Stimulated activated CD8-positive, alpha-beta memory T cell treated with anti-CD3 and anti-CD28 coated beads, Interleukin-4, amount 100 ng/mL, for 24 hours (primary cell): ENCODE results near the gene UBAP1L.
"Not testable (repeated sequence)": the region's sequence is repeated elsewhere in the genome, so short reads cannot be mapped to it uniquely, and the experiment has no call there.

Experiments used
- DNase-seq: peaks from one replicate; pipeline ENCODE4 v3.0.0-alpha.2; 2020; ENCODE audit warnings: low read depth

Gene UBAP1L

GRCh38 chr15:65099801-65100200 is 15.2 kb downstream of the UBAP1L start:
- DNase-seq: not testable (repeated sequence)

GRCh38 chr15:65099336-65099735 is 15.7 kb downstream of the UBAP1L start:
- DNase-seq: no peak

GRCh38 chr15:65097651-65098263 is 17.2 kb downstream of the UBAP1L start:
- DNase-seq: no peak

- no peak for DNase-seq
These were observed 18.3 kb downstream of the UBAP1L start for GRCh38 chr15:65096481-65097385.

GRCh38 chr15:65095747-65096104 is 19.3 kb downstream of the UBAP1L start:
- DNase-seq: no peak

DNA sequence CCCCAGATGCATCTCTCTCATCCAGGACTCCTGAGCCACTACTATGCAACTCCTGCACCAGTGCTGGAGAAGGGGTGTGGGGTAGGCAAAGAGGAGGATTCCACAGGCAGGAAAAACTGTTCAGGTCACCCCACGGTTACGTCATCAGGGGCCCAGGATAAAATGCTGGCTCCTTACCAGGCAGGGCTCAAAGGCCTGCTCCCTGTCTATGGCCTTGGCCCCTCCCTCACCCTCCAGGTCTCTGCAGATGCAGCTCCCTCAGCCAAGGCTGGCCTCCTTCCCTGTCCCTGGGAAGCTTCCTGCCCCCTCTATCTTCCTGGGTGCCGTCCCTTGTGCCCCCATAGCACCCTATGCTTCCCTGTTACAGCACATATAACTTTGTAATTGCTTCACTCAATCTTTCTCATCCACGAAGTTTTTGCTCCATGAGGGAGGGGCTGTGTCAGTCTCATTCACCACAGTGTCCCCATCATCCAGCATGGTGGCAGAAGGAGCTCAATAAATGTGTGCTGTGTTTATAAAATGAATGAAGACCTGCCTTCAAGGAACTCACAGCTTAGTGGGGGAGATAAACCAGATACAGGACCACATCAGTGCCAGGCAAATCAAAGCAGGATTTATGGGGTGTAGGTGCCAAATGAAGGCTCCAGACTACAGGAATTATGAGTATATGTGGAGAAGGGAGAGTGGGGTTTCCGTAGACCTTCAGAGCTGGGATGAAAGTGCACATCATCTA is 19.8 kb downstream of the UBAP1L start:
- no peak for DNase-seq

DNA sequence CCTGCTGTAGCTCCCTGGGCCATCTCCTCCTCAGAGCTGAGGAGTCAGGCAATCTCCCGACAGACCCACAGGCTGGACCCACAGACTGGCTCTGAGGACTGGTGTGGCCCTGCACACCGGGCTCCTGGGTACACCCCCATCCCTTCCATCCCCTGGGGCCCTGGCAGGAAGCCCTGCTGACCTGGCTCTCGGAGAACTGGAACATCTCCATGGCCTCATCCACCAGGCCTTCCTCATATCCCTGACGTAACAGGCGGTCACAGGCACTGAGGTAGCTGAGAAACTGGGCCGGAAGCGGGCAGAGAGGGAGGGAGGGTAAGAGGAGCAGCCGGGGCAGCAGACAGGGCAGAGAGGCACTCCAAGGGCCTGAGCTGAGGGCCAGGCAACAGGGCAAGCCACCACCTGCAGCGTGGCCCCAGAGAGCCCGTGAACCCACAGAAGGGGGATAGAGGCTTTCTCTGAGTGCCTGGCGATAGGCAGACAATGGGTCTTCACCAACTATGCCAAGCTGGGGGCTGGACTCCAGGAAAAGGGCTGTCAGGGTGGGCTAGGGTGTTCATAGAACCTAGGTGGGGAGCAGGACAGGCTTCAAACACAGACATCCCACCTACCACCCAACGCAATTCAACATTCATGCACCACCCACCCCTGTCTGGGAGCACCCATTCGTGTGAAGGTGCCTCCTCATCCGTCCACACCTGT is 20.6 kb downstream of the UBAP1L start:
- no peak for DNase-seq

- DNase-seq: not testable (repeated sequence)
These were observed 21.2 kb downstream of the UBAP1L start for GRCh38 chr15:65093793-65094170.

- no peak for DNase-seq
These were observed 21.8 kb downstream of the UBAP1L start for GRCh38 chr15:65092911-65093792.

DNA sequence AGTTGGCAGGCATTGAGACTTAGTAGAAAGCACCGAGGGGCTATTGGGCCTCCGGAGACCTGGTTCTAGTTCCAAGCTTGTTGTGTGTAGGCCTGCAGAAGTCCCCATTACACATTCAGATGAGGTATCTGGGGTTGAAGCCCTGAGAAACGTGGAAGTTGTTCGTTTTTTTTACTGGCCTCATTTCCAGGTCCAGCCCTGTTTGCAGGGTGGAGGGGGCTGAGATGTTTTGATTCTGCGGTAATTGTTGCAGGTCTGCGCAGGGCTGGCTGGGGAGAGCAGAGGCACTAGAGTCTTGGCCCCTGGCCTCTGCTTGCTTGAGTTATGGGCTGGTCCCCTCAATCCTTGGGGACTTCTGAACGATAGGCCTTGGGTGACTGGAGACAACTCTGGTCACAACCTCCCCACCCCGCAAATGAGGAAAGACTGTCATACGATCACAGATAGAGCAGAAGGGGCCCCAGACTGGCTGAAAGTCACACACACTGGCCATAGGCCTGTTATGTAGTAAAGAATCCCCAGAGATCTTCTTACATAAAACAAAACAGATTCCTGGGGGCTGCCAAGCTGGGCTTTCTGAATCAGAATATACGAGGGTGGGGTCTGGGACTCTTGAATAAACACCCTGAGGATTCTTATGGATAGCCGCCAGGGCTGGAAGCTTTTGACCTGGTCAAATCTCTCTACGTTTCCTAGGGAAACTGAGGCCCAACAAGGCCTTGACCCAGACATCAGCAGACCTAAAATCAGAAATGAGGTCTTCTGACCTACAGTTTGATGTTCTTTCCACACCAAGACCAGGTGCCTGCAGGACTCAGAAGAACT is 22.8 kb downstream of the UBAP1L start:
- no peak for DNase-seq

DNA sequence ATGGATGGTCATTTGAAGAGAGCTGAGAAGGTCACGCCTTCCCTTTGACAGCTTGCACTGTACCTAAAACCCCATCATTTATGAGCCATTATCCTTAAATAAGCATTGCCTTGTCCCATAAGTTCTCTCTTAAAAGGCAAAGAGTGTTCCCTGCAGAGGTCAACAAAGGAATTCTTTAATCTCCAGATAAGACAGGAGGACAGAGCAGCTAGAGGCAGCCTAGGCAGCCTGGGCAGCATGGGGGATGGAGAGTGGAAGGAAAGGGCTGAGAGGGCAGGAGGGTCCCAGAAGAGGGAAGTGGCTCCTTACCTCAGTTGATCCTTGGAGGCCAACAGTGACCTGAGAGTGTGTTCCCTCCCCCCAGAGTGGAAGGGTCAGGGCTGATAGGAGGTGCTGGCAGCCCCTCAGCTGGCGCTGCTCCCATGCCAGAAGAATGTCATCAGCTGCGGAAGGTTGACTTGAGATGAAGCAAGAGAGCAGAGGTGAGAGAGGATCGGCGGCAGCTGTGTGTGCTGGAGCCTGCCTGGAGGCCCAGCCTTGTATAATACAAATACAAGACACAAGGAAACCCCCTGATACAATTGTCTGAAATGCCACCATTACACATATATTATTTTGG is 25.7 kb downstream of the UBAP1L start:
- no peak for DNase-seq

GRCh38 chr15:65088643-65089021 is 26.4 kb downstream of the UBAP1L start:
- DNase-seq: no peak

GRCh38 chr15:65087873-65088642 is 26.9 kb downstream of the UBAP1L start:
- DNase-seq: no peak

GRCh38 chr15:65087411-65087810 is 27.6 kb downstream of the UBAP1L start:
- no peak for DNase-seq

GRCh38 chr15:65086680-65087111 is 28.3 kb downstream of the UBAP1L start:
- no peak for DNase-seq

- no peak for DNase-seq
These were observed 28.9 kb downstream of the UBAP1L start for GRCh38 chr15:65085990-65086679.

GRCh38 chr15:65085207-65085753 is 29.7 kb downstream of the UBAP1L start:
- DNase-seq: no peak
